Epithelial cell of proximal tubule (primary cell): ENCODE results near the gene R3HDM2. TPM values are rescaled to one million over a fixed set of nuclear protein-coding genes. Genes with fewer than 3 reads are reported as not detected.

Experiments
- DNase-seq: peaks from one replicate; pipeline ENCODE4 v3.0.0-alpha.2; 2011; ENCODE audit warnings: low read depth
- H3K4me3 ChIP-seq: 2 replicates; pipeline ENCODE4 v1.5.1; 2011; ENCODE audit warnings: low read depth, mild to moderate bottlenecking, low read length
- total RNA-seq: library from RNA; depleted of rRNA; stranded (reverse); fragments of >200 nt; gene quantifications from 2 replicates; pipeline ENCODE4 v1.2.3, GENCODE V29; 2015
- TF ChIP-seq, protein P1 (sequence below): conservative IDR thresholded peaks from 2 replicates; pipeline ENCODE4 v1.5.1; 2012; ENCODE audit warnings: low read depth, mild to moderate bottlenecking, low read length

The R3HDM2 gene
- total RNA-seq, 1 donor from 2014 or later: 12.5 TPM

DNA sequence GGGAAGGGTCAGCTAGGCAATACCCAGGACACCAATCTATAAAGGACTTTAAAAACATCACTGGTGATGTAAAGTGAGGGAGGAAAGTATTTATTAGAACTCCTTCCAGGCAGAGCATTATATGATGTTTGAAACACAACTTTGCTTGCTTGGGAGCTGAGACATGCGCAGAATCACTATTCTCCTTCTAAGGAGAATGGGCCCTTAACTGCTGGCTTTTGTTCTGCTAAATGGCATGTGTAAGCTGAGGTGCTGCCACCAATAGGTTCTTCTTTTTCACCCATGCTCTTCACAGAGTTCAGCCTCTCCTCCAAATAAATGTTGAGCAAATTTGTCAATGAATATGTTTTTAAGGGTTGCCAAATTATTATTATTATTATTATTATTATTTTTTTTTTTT lies 183.8 kb downstream of the R3HDM2 start:
- no peak overlapping the region for H3K4me3 ChIP-seq

DNA sequence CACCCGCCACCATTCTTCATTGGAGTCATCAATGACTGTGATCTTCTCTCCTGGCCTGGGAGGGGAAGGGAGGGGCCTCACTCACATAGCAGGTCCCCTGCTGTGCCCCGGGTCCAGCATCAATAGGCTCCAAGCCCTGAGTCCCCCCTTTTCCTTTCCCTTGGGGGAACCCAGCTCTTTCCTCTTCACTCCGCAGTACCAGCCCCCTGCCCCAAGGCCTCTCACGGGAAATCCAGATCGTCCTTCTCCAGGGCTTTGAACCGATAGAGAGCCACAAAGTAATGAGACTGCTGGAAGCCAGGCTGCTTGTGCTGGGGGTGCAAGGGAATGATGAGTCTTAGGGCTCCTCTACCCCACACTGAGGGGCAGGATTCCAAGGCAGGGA lies 186.5 kb downstream of the R3HDM2 start:
- TF ChIP-seq, protein P1, sequence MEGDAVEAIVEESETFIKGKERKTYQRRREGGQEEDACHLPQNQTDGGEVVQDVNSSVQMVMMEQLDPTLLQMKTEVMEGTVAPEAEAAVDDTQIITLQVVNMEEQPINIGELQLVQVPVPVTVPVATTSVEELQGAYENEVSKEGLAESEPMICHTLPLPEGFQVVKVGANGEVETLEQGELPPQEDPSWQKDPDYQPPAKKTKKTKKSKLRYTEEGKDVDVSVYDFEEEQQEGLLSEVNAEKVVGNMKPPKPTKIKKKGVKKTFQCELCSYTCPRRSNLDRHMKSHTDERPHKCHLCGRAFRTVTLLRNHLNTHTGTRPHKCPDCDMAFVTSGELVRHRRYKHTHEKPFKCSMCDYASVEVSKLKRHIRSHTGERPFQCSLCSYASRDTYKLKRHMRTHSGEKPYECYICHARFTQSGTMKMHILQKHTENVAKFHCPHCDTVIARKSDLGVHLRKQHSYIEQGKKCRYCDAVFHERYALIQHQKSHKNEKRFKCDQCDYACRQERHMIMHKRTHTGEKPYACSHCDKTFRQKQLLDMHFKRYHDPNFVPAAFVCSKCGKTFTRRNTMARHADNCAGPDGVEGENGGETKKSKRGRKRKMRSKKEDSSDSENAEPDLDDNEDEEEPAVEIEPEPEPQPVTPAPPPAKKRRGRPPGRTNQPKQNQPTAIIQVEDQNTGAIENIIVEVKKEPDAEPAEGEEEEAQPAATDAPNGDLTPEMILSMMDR: no peak
- DNase-seq: no peak
- no peak overlapping the region for H3K4me3 ChIP-seq

More for the DNA sequence above, 183.8 kb downstream of the R3HDM2 start:
- DNase-seq: no peak
- TF ChIP-seq, protein P1: no peak

DNA sequence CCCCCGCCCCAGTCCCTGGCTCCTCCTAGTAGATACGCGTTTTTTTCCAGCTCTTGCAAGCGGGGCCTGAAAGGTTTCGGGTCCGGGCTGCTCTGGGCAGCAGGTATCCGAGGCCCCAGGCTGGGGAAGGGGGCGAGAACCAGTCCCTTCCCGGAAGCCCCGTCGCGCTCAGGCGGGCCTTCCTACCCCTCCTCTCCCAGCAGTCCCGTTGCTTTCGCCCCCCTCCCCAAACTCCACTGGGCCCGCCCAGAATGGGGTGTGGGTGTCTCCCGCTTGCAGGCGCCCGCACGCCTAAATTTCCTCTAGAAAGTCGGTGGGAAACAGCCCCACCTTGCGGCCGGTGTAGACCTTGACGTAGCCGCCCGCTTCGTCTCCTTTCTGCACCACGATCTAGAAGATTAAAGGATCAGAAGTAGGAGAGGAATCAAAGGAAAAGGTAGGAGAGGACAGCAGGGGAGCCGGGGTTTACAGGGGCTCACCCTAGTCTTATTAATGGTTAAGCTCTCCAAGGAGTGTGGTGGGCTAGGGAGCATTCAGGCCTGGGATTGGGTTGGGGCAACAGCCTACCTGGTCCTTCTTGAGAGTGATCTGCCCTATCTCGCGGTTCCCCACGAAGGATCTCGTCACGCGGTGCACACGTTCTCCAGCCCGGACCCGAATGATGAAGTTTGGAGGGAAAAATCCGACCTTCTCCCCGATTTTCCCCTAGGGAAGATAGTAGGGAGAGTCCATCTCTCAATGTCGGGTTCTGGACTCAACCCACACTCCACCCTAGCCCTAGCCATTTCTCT lies 187.1 kb downstream of the R3HDM2 start:
- H3K4me3 ChIP-seq: peak overlapping the region; percentile 44
- TF ChIP-seq, protein P1: peak; percentile 77
- no peak for DNase-seq

DNA sequence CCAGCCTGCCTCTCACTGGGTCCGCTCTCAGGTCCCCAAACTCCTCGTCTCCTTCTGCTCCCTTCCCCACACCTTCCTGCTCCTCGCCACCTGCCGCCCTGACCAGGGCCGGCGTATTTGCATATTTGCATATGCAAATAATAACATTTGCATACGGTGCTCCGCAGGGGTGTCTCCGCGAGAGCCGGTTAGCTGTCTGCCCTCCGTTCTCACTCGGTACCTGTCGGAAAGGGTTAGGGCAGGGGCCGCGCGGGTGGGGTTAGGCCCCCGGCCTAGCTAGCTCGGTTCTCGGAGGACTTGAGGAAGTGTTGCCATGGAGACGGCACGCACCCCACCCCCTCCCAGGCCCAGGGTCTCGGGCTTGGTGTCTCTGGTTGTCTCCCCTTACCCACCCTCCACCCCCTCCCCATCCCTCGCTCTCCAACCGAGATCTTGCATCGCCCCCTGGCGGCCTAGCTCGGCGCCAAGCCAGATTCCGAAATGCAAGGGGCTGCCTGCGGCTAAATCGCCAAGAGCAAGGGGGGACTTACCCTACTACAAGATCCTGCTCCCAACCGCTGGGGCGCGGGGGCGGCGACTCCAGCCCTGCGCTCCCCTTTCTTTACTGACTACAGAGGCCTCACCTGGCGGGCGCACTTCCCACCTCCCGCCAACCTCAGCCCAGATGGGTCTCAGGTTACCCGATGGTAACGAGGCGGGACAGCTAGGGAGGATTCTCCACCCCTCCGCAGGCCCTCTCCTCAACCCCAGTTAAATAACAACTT lies 188.0 kb downstream of the R3HDM2 start:
- TF ChIP-seq, protein P1: peak; percentile 70
- DNase-seq: no peak
- peak overlapping the region; percentile 44 for H3K4me3 ChIP-seq

DNA sequence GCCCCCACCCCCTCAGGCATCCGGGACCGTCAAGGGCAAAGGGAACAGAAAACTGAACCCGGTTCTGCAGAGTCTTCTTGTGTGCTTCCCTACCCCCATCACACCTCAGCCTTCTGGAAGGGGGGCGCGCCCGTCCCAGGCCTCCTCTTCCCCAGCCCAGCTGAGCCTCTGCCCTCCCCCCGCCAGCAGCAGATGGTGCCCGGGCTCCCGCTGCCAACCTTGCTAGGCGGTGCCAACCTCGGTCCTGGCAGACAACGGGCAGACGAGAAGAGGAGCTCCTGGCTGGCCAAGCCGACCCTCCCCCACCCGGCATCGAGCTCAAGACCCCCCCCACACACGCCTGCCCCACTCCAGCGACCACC lies 188.5 kb downstream of the R3HDM2 start:
- TF ChIP-seq, protein P1: no peak
- peak overlapping the region; percentile 44 for H3K4me3 ChIP-seq
- no peak for DNase-seq

DNA sequence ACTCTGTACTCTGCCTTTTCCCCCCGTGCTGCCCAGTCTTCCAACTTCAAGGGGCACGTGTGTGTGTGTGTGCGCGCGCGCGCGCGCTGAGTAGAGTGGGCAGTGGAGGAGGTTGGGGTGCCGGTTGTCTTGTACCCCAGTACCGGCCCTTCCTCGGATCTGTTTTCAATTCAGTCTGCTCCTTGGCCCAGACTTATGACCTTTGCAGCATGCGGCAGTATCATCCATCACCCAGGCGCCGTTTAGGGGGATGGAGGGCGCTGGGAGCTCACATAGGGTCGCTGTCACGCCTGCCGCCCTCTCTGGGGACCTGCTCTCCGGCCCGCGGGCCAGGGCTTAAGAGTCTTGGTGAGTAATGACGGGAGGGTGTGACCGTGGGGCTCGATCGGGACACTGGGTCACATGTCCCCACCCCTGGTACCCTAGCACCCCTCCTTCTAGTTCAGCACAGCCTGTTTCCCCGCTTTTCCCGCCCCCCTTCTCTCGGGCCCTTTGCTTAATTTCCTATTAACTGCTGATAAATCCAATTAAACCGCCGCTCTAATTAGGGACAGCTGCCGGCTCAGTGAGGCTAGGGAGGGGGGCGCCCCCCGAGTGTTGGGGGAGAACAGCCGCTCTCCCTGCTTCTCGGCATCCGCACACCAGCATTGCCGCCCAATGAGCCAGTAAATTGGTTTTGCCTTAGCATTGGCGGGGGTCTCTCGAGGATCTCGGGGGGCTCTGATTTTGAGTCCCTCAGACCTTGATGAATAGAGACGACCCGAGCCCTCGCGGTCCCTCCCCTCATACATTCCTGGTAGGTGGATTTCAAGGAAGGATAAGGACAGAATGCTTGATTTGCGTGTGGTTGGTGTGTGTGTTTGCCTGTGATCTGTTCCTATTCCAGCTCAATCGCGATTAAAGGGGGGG lies 189.2 kb downstream of the R3HDM2 start:
- TF ChIP-seq, protein P1: no peak
- DNase-seq: no peak
- H3K4me3 ChIP-seq: no peak overlapping the region
